Hepatocyte (in vitro differentiated cells): ENCODE measurements around the gene MGMT. TPM values are rescaled to one million over a fixed set of nuclear protein-coding genes. Genes with fewer than 3 reads are reported as not detected.

ENCODE experiments used
- DNase-seq: peaks from one replicate; pipeline ENCODE4 v3.0.0-alpha.2; 2016; ENCODE audit warnings: low spot score
- H2AFZ ChIP-seq: fragments of 200-600 bp; sonication (generic); 2 replicates; pipeline ENCODE4 v1.6.0; 2016; ENCODE audit warnings: antibody characterized with exemption, mild to moderate bottlenecking
- H3K27ac ChIP-seq: fragments of 200-600 bp; sonication (generic); 2 replicates; pipeline ENCODE4 v1.5.1; 2016; ENCODE audit warnings: mild to moderate bottlenecking
- H3K27me3 ChIP-seq: fragments of 200-600 bp; sonication (generic); 2 replicates; pipeline ENCODE4 v1.6.1; 2016
- H3K36me3 ChIP-seq: fragments of 200-600 bp; sonication (generic); replicated peaks from 2 replicates; pipeline ENCODE4 v1.5.1; 2016; ENCODE audit warnings: low read depth; ENCODE audit not compliant: insufficient read depth
- H3K4me1 ChIP-seq: fragments of 200-600 bp; sonication (generic); 2 replicates; pipeline ENCODE4 v1.5.1; 2016; ENCODE audit warnings: mild to moderate bottlenecking, moderate library complexity; ENCODE audit not compliant: insufficient read depth
- H3K4me2 ChIP-seq: fragments of 200-600 bp; sonication (generic); 2 replicates; pipeline ENCODE4 v1.6.0; 2016
- H3K4me3 ChIP-seq: fragments of 200-600 bp; sonication (generic); 2 replicates; pipeline ENCODE4 v1.5.1; 2016; ENCODE audit warnings: mild to moderate bottlenecking
- H3K79me2 ChIP-seq: fragments of 200-600 bp; sonication (generic); 2 replicates; pipeline ENCODE4 v1.6.0; 2017; ENCODE audit warnings: mild to moderate bottlenecking
- H3K9me2 ChIP-seq: fragments of 200-600 bp; sonication (generic); replicated peaks from 2 replicates; pipeline ENCODE4 v1.6.0; 2017; ENCODE audit warnings: mild to moderate bottlenecking; ENCODE audit not compliant: insufficient read depth
- H3K9me3 ChIP-seq: fragments of 200-600 bp; sonication (generic); 2 replicates; pipeline ENCODE4 v1.5.1; 2016; ENCODE audit warnings: low read depth, mild to moderate bottlenecking
- H4K20me1 ChIP-seq: fragments of 200-600 bp; sonication (generic); 2 replicates; pipeline ENCODE4 v1.6.0; 2016; ENCODE audit warnings: mild to moderate bottlenecking; ENCODE audit not compliant: insufficient read depth, poor library complexity, severe bottlenecking
- EZH2 ChIP-seq: fragments of 200-600 bp; sonication (generic); IDR thresholded peaks from 2 replicates; pipeline ENCODE4 v1.6.1; 2016; ENCODE audit warnings: antibody characterized with exemption, mild to moderate bottlenecking, borderline replicate concordance
- EZH2phosphoT487 ChIP-seq: fragments of 200-600 bp; sonication (generic); IDR thresholded peaks from one replicate; pipeline ENCODE4 v1.6.1; 2018; ENCODE audit warnings: antibody characterized with exemption, mild to moderate bottlenecking, low read depth, moderate library complexity; ENCODE audit not compliant: unreplicated experiment, severe bottlenecking
- WGBS: methylation state at CpG from one replicate; pipeline ENCODE4 v1.1.6; 2016; ENCODE audit warnings: low lambda C conversion rate; ENCODE audit errors: missing lambda C conversion rate; 5-methylcytosine and 5-hydroxymethylcytosine counted together
- polyA plus RNA-seq: library from polyadenylated mRNA; unstranded; fragments of >200 nt; fragmentation: Nextera tagmentation; extraction: Ambion mirVana; gene quantifications from 2 replicates; pipeline ENCODE4 v1.2.1, GENCODE V29; 2016
- total RNA-seq: library from RNA; depleted of rRNA; stranded (reverse); fragments of >200 nt; gene quantifications from 2 replicates; pipeline ENCODE4 v1.2.3, GENCODE V29; 2014
- TF ChIP-seq, protein P1 (sequence below): fragments of 200-600 bp; sonication (generic); IDR thresholded peaks from 2 replicates; pipeline ENCODE4 v1.5.1; 2016; ENCODE audit warnings: antibody characterized with exemption, mild to moderate bottlenecking; ENCODE audit not compliant: poor library complexity

The MGMT gene
- total and polyA plus RNA-seq, 2 experiments from 2014 or later, result 41.5 to 41.9 TPM

DNA sequence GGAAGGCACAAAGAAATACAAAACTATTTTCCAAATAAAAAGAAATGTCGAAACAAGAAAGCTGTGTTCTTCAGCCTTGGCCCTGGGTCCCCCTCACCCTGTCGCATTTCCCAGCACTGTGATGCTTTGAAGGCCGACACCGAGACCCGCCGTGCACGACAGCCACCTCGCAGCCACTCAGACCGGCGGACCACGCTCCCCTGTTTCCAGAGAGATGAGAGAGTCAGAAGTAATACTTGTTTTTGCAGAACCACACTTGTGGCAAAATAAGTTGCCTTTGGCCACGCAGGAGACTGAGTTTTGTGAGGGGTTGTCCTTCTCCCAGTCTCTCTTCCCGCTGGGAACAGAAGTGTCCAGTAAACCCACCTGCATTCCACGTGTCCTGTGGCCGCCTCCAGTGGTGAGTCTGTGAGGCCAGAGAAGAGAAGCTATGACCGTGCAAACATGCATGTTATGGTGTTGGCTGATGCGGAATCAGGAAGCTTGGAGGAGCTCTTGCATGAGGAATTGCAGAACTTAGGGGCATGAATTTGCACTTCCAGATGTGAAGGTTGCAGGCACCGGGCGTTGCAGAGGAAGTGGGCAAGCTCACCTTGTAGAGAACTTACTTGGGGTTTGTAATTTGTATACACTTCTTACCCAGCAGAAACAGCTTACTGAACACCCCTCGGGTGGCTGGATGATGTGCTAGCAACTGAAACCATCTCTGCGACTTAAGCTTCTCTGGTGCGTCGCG is 302.5 kb downstream of the MGMT start:
- WGBS, result 95% methylated on average over 24 of the region's 24 CpGs
- TF ChIP-seq, protein P1, sequence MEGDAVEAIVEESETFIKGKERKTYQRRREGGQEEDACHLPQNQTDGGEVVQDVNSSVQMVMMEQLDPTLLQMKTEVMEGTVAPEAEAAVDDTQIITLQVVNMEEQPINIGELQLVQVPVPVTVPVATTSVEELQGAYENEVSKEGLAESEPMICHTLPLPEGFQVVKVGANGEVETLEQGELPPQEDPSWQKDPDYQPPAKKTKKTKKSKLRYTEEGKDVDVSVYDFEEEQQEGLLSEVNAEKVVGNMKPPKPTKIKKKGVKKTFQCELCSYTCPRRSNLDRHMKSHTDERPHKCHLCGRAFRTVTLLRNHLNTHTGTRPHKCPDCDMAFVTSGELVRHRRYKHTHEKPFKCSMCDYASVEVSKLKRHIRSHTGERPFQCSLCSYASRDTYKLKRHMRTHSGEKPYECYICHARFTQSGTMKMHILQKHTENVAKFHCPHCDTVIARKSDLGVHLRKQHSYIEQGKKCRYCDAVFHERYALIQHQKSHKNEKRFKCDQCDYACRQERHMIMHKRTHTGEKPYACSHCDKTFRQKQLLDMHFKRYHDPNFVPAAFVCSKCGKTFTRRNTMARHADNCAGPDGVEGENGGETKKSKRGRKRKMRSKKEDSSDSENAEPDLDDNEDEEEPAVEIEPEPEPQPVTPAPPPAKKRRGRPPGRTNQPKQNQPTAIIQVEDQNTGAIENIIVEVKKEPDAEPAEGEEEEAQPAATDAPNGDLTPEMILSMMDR, result no peak
- TF ChIP-seq EZH2phosphoT487 (no peak), EZH2 (no peak)
- no peaks in the 10 kb centered on the region for H4K20me1 ChIP-seq
- no peak overlapping the region for H2AFZ ChIP-seq
- no peak for DNase-seq
- H3K4me2 ChIP-seq, result no peak overlapping the region
- no peak overlapping the region for H3K27ac ChIP-seq
- no peaks in the 10 kb centered on the region for H3K9me2 ChIP-seq
- no peaks in the 10 kb centered on the region for H3K27me3 ChIP-seq
- no peaks in the 10 kb centered on the region for H3K36me3 ChIP-seq
- H3K4me1 ChIP-seq, result no peaks in the 10 kb centered on the region
- no peak overlapping the region for H3K4me3 ChIP-seq
- H3K79me2 ChIP-seq, result no peaks in the 10 kb centered on the region
- H3K9me3 ChIP-seq, result no peaks in the 10 kb centered on the region

DNA sequence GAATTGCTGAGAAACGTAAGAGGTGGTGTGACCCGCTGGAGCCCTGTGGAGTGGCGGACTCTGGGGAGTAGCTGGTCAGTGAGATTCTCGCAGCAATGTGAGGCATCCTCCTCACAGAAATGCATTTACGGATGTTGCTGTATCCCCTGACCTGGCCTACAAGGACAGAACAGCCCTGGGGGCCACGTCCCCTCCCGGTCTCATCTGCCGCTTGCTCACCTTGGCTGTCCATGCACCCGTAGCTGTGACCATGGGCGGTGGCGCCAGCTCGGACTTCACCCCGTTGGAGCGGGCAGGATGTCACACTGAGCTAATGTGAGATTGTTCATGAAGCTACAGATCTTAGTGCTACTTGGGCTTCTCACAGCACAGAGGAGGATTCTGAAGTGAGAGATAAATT is 303.2 kb downstream of the MGMT start:
- Histone ChIP-seq H3K4me2 (no peak overlapping the region), H2AFZ (no peak overlapping the region), H3K27me3 (no peaks in the 10 kb centered on the region), H3K36me3 (no peaks in the 10 kb centered on the region), H3K4me3 (no peak overlapping the region), H3K27ac (no peak overlapping the region), H4K20me1 (no peaks in the 10 kb centered on the region), H3K9me3 (no peaks in the 10 kb centered on the region), H3K4me1 (no peaks in the 10 kb centered on the region), H3K79me2 (no peaks in the 10 kb centered on the region), H3K9me2 (no peaks in the 10 kb centered on the region)
- DNase-seq, result no peak
- no peak for TF ChIP-seq EZH2
- TF ChIP-seq, protein P1, result no peak
- no peak for TF ChIP-seq EZH2phosphoT487
- WGBS, result 92% methylated on average over 14 of the region's 14 CpGs

DNA sequence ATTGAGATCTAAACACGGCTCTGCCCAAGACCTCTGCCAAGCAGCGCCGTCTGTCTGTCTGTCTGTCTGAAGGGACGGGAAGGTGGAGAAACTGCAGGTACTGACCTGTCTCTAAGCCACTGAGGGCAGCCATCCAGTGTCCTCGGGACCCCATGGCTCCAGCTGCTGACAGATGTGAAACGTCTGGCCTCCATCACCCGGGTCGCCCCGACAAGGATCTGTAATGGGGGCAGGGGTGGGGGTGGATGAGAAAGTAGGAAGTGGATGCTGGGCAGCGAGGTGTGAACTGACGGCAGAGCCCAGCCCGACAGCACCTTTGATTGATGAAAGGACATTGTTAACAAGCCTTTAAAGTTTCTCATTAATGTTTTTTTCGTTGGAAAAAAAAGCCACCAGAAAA is 304.0 kb downstream of the MGMT start:
- Histone ChIP-seq H3K4me2 (no peak overlapping the region), H3K9me3 (no peaks in the 10 kb centered on the region), H3K4me3 (no peak overlapping the region), H4K20me1 (no peaks in the 10 kb centered on the region), H2AFZ (no peak overlapping the region), H3K4me1 (no peaks in the 10 kb centered on the region), H3K9me2 (no peaks in the 10 kb centered on the region), H3K27me3 (no peaks in the 10 kb centered on the region), H3K79me2 (no peaks in the 10 kb centered on the region), H3K36me3 (no peaks in the 10 kb centered on the region), H3K27ac (no peak overlapping the region)
- TF ChIP-seq, protein P1, result no peak
- WGBS, result 59% methylated on average over 13 of the region's 13 CpGs
- DNase-seq, result no peak
